UCSD-AML1 (cell line): ENCODE data around the gene RIPPLY2.
"Not testable (repeated sequence)": the region's sequence is repeated elsewhere in the genome, so short reads cannot be mapped to it uniquely, and the experiment has no call there.

Experiments
- DNase-seq: peaks from one replicate; lab custom pipeline; 2025; ENCODE audit not compliant: unreplicated experiment; lab: John Stamatoyannopoulos, UW

The RIPPLY2 gene

DNA sequence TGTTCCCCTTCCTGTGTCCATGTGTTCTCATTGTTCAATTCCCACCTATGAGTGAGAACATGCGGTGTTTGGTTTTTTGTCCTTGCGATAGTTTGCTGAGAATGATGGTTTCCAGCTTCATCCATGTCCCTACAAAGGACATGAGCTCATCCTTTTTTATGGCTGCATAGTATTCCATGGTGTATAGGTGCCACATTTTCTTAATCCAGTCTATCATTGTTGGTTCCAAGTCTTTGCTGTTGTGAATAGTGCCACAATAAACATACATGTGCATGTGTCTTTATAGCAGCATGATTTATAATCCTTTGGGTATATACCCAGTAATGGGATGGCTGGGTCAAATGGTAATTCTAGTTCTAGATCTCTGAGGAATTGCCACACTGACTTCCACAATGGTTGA is 43.9 kb downstream of the RIPPLY2 start:
- DNase-seq = not testable (repeated sequence)

- no peak for DNase-seq
Measured at GRCh38 chr6:83901624-83902023, 48.5 kb downstream of the RIPPLY2 start.

DNA sequence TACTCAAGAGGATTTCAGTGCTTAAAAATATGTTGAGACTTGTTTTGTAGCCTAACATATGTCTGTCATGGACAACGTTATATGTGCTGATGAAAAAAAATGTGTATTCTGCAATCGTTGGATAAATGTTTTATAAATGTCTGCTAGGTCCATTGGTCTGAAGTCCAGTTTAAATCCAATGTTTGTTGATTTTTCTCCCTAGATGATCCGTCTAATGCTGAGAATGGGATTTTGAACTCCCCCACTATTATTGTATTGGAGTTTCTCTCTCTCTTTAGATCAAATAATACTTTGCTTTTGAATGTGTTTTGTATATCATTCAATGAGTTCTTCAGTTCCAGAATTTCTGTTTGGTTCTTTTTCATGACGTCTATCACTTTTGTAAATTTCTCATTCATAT is 51.2 kb downstream of the RIPPLY2 start:
- DNase-seq = no peak

- no peak for DNase-seq
Measured at GRCh38 chr6:83905648-83906047, 52.5 kb downstream of the RIPPLY2 start.
